WTC11 (cell line): ENCODE data around the gene NRXN3. TPM values are rescaled to one million over a fixed set of nuclear protein-coding genes. Genes with fewer than 3 reads are reported as not detected.

Experiments used
- ATAC-seq: fragments of 200-7000 bp; cut with Tn5 transposase; 2 replicates; pipeline ENCODE4 v1.10.0; 2021; ENCODE audit warnings: mild to moderate bottlenecking, moderate library complexity
- CTCF ChIA-PET: fragments of 300-600 bp; sonication (Branson Sonifier 250); formaldehyde crosslinking; loops from one replicate; lab custom pipeline; 2021; ENCODE audit warnings: antibody characterized with exemption; lab: Charles Lee
- POLR2A ChIA-PET: fragments of 350-600 bp; sonication (Branson Sonifier 250); formaldehyde crosslinking; loops from one replicate; lab custom pipeline; 2021; ENCODE audit warnings: antibody characterized with exemption; lab: Charles Lee
- DNase-seq: peaks from one replicate; pipeline ENCODE4 v3.0.0; 2021; ENCODE audit warnings: low spot score
- H3K27ac Mint-ChIP-seq: 2 replicates; pipeline ENCODE4 v1.8.0; 2021; ENCODE audit warnings: mixed read lengths
- H3K27me3 Mint-ChIP-seq: 2 replicates; pipeline ENCODE4 v1.8.0; 2021; ENCODE audit warnings: low read depth, mild to moderate bottlenecking, moderate library complexity, mixed read lengths
- H3K36me3 Mint-ChIP-seq: 2 replicates; pipeline ENCODE4 v1.8.0; 2021; ENCODE audit warnings: mixed read lengths
- H3K4me1 Mint-ChIP-seq: 2 replicates; pipeline ENCODE4 v1.8.0; 2022; ENCODE audit warnings: mixed read lengths
- H3K4me3 Mint-ChIP-seq: 2 replicates; pipeline ENCODE4 v1.8.0; 2021; ENCODE audit warnings: mild to moderate bottlenecking, moderate library complexity, mixed read lengths
- H3K9me3 Mint-ChIP-seq: 2 replicates; pipeline ENCODE4 v1.8.0; 2021; ENCODE audit warnings: mixed read lengths
- ATF1 ChIP-seq: sonication (generic); formaldehyde crosslinking; IDR thresholded peaks from 2 replicates; pipeline ENCODE4 v1.8.1; 2023; ENCODE audit warnings: mild to moderate bottlenecking, moderate library complexity, missing genetic modification reagents
- ATF2 ChIP-seq: sonication (generic); formaldehyde crosslinking; IDR thresholded peaks from 2 replicates; pipeline ENCODE4 v1.8.1; 2022; ENCODE audit warnings: low read depth, missing genetic modification reagents, borderline replicate concordance
- EMX1 ChIP-seq: fragments of 250-450 bp; sonication (Bioruptor Pico); IDR thresholded peaks from 2 replicates; pipeline ENCODE4 v1.8.0; 2021; ENCODE audit warnings: mild to moderate bottlenecking
- ESRRA ChIP-seq: sonication (generic); formaldehyde crosslinking; IDR thresholded peaks from 2 replicates; pipeline ENCODE4 v1.8.1; 2022; ENCODE audit warnings: mild to moderate bottlenecking, missing genetic modification reagents, borderline replicate concordance
- FOXP1 ChIP-seq: sonication (generic); formaldehyde crosslinking; IDR thresholded peaks from 2 replicates; pipeline ENCODE4 v1.8.0; 2022; ENCODE audit warnings: missing genetic modification reagents, mild to moderate bottlenecking, moderate library complexity, borderline replicate concordance
- GRHL2 ChIP-seq: fragments of 250-450 bp; sonication (Bioruptor Pico); IDR thresholded peaks from 2 replicates; pipeline ENCODE4 v1.8.0; 2022; ENCODE audit warnings: mild to moderate bottlenecking, moderate library complexity; ENCODE audit not compliant: insufficient replicate concordance, severe bottlenecking
- KAT7 ChIP-seq: sonication (generic); formaldehyde crosslinking; IDR thresholded peaks from 2 replicates; pipeline ENCODE4 v1.8.1; 2023; ENCODE audit warnings: missing genetic modification reagents, mild to moderate bottlenecking, borderline replicate concordance
- MYBL2 ChIP-seq: sonication (generic); formaldehyde crosslinking; IDR thresholded peaks from 2 replicates; pipeline ENCODE4 v1.8.1; 2023; ENCODE audit warnings: mild to moderate bottlenecking, moderate library complexity, missing genetic modification reagents
- NR1H2 ChIP-seq: sonication (generic); formaldehyde crosslinking; IDR thresholded peaks from 2 replicates; pipeline ENCODE4 v1.9.0; 2021; ENCODE audit warnings: mild to moderate bottlenecking, moderate library complexity, missing genetic modification reagents
- PRDM15 ChIP-seq: sonication (generic); formaldehyde crosslinking; IDR thresholded peaks from 2 replicates; pipeline ENCODE4 v1.8.0; 2022; ENCODE audit warnings: missing genetic modification reagents
- RORB ChIP-seq: fragments of 250-450 bp; sonication (Bioruptor Pico); IDR thresholded peaks from 2 replicates; pipeline ENCODE4 v1.9.0; 2021; ENCODE audit warnings: mild to moderate bottlenecking
- SMAD3 ChIP-seq: sonication (generic); formaldehyde crosslinking; IDR thresholded peaks from 2 replicates; pipeline ENCODE4 v1.8.0; 2022; ENCODE audit warnings: missing genetic modification reagents, mild to moderate bottlenecking, borderline replicate concordance
- TP53 ChIP-seq: sonication (generic); formaldehyde crosslinking; IDR thresholded peaks from 2 replicates; pipeline ENCODE4 v1.8.1; 2023; ENCODE audit warnings: mild to moderate bottlenecking, missing genetic modification reagents
- USF2 ChIP-seq: sonication (generic); formaldehyde crosslinking; IDR thresholded peaks from 2 replicates; pipeline ENCODE4 v1.8.1; 2023; ENCODE audit warnings: mild to moderate bottlenecking, missing genetic modification reagents, moderate library complexity
- ZNF121 ChIP-seq: sonication (generic); formaldehyde crosslinking; IDR thresholded peaks from 2 replicates; pipeline ENCODE4 v1.8.0; 2023; ENCODE audit warnings: missing genetic modification reagents
- ZNF232 ChIP-seq: sonication (generic); formaldehyde crosslinking; IDR thresholded peaks from 2 replicates; pipeline ENCODE4 v1.8.0; 2022; ENCODE audit warnings: mild to moderate bottlenecking, missing genetic modification reagents
- total RNA-seq: library from RNA; stranded (reverse); gene quantifications from 3 replicates; pipeline ENCODE4 v1.2.3, GENCODE V29; 2021
- TF ChIP-seq, protein P1 (sequence below): sonication (generic); formaldehyde crosslinking; IDR thresholded peaks from 2 replicates; pipeline ENCODE4 v1.8.1; 2023; ENCODE audit warnings: mild to moderate bottlenecking, missing genetic modification reagents
- TF ChIP-seq, protein P2 (sequence below): sonication (generic); formaldehyde crosslinking; IDR thresholded peaks from 2 replicates; pipeline ENCODE4 v1.8.0; 2022; ENCODE audit warnings: mild to moderate bottlenecking, missing genetic modification reagents
- TF ChIP-seq, protein P3 (sequence below): fragments of 250-450 bp; sonication (Bioruptor Pico); IDR thresholded peaks from 2 replicates; pipeline ENCODE4 v1.9.0; 2021; ENCODE audit warnings: mild to moderate bottlenecking

NRXN3 gene
- total RNA-seq, 1 experiment from 2014 or later, result 3.0 TPM

DNA sequence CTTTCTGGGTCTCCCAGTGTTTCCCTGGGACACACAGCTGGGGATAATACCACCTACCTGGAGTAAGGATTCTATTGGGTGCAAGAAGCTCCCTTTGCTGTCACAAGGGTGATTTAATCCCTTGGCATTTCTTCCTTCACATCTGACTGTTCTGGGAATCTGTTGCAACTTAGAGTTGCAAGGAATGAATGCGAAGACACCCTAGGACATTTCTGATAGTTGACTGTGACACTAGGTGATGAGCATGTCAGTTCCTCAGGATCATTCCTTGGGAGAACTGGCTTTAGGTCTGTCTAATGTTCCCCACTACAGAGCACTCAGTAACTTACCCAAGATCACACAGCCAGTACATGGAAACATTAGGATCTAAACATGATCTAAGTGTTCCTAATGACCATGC lies 593.6 kb downstream of the NRXN3 start:
- ATAC-seq, result no peak
- ChIA-PET CTCF (no interaction called here), POLR2A (no interaction called here)
- H3K27me3 Mint-ChIP-seq, result no peaks in the 10 kb centered on the region
- no peak overlapping the region for H3K27ac Mint-ChIP-seq
- no peak for DNase-seq
- no peaks in the 10 kb centered on the region for H3K9me3 Mint-ChIP-seq
- TF ChIP-seq KAT7 (CRISPR knock-in tag), result no peak
- no peak for TF ChIP-seq ATF2
- TF ChIP-seq FOXP1 (CRISPR knock-in tag), result no peak
- no peak for TF ChIP-seq ZNF121 (CRISPR knock-in tag)
- TF ChIP-seq TP53 (CRISPR knock-in tag), result no peak
- H3K36me3 Mint-ChIP-seq, result no peaks in the 10 kb centered on the region
- H3K4me1 Mint-ChIP-seq, result peaks cover 39% of the 10 kb centered on the region
- H3K4me3 Mint-ChIP-seq, result no peak overlapping the region

- peak overlapping the region; percentile 51; the same call in 1 of the 2 replicates for H3K27ac Mint-ChIP-seq
- no peaks in the 10 kb centered on the region for H3K27me3 Mint-ChIP-seq
- H3K4me1 Mint-ChIP-seq, result peaks cover 42% of the 10 kb centered on the region
- ATAC-seq (peak; percentile 78), DNase-seq (no peak)
- H3K4me3 Mint-ChIP-seq, result no peak overlapping the region
- no peaks in the 10 kb centered on the region for H3K36me3 Mint-ChIP-seq
- POLR2A ChIA-PET, result no interaction called here
- no peaks in the 10 kb centered on the region for H3K9me3 Mint-ChIP-seq
- CTCF ChIA-PET, result interaction anchor here (1.2 to 1.6 kb wide), 2 partner anchors 18 to 205 kb away, joined by 3 to 5 read pairs; no protein-coding TSS in a partner anchor
- TF ChIP-seq MYBL2 (CRISPR knock-in tag), result no peak
- TF ChIP-seq PRDM15, result no peak
Measured at GRCh38 chr14:78764240-78764639, 594.1 kb downstream of the NRXN3 start.

GRCh38 chr14:78764645-78765044 lies 594.5 kb downstream of the NRXN3 start:
- H3K9me3 Mint-ChIP-seq, result no peaks in the 10 kb centered on the region
- no peaks in the 10 kb centered on the region for H3K27me3 Mint-ChIP-seq
- ATAC-seq, result peak; percentile 28
- no peak for DNase-seq
- CTCF ChIA-PET, result interaction anchor here (1.2 to 1.6 kb wide), 2 partner anchors 17 to 205 kb away, joined by 3 to 5 read pairs; no protein-coding TSS in a partner anchor
- H3K27ac Mint-ChIP-seq, result peak overlapping the region; percentile 51
- TF ChIP-seq GRHL2 (CRISPR knock-in tag), result no peak
- TF ChIP-seq, protein P1, sequence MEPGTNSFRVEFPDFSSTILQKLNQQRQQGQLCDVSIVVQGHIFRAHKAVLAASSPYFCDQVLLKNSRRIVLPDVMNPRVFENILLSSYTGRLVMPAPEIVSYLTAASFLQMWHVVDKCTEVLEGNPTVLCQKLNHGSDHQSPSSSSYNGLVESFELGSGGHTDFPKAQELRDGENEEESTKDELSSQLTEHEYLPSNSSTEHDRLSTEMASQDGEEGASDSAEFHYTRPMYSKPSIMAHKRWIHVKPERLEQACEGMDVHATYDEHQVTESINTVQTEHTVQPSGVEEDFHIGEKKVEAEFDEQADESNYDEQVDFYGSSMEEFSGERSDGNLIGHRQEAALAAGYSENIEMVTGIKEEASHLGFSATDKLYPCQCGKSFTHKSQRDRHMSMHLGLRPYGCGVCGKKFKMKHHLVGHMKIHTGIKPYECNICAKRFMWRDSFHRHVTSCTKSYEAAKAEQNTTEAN, result no peak
- no peak for TF ChIP-seq EMX1 (CRISPR knock-in tag)
- TF ChIP-seq ATF1 (CRISPR knock-in tag), result no peak
- TF ChIP-seq, protein P2, sequence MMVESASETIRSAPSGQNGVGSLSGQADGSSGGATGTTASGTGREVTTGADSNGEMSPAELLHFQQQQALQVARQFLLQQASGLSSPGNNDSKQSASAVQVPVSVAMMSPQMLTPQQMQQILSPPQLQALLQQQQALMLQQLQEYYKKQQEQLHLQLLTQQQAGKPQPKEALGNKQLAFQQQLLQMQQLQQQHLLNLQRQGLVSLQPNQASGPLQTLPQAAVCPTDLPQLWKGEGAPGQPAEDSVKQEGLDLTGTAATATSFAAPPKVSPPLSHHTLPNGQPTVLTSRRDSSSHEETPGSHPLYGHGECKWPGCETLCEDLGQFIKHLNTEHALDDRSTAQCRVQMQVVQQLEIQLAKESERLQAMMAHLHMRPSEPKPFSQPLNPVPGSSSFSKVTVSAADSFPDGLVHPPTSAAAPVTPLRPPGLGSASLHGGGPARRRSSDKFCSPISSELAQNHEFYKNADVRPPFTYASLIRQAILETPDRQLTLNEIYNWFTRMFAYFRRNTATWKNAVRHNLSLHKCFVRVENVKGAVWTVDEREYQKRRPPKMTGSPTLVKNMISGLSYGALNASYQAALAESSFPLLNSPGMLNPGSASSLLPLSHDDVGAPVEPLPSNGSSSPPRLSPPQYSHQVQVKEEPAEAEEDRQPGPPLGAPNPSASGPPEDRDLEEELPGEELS (CRISPR knock-in tag), result no peak
- TF ChIP-seq USF2 (CRISPR knock-in tag), result no peak
- no peak for TF ChIP-seq SMAD3 (CRISPR knock-in tag)
- no peak for TF ChIP-seq TP53 (CRISPR knock-in tag)
- no peak for TF ChIP-seq NR1H2
- TF ChIP-seq, protein P3, sequence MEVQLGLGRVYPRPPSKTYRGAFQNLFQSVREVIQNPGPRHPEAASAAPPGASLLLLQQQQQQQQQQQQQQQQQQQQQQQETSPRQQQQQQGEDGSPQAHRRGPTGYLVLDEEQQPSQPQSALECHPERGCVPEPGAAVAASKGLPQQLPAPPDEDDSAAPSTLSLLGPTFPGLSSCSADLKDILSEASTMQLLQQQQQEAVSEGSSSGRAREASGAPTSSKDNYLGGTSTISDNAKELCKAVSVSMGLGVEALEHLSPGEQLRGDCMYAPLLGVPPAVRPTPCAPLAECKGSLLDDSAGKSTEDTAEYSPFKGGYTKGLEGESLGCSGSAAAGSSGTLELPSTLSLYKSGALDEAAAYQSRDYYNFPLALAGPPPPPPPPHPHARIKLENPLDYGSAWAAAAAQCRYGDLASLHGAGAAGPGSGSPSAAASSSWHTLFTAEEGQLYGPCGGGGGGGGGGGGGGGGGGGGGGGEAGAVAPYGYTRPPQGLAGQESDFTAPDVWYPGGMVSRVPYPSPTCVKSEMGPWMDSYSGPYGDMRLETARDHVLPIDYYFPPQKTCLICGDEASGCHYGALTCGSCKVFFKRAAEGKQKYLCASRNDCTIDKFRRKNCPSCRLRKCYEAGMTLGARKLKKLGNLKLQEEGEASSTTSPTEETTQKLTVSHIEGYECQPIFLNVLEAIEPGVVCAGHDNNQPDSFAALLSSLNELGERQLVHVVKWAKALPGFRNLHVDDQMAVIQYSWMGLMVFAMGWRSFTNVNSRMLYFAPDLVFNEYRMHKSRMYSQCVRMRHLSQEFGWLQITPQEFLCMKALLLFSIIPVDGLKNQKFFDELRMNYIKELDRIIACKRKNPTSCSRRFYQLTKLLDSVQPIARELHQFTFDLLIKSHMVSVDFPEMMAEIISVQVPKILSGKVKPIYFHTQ, result no peak
- no peak for TF ChIP-seq RORB
- TF ChIP-seq ESRRA, result no peak
- TF ChIP-seq ZNF232 (CRISPR knock-in tag), result no peak
- H3K4me1 Mint-ChIP-seq, result peaks cover 42% of the 10 kb centered on the region
- no peaks in the 10 kb centered on the region for H3K36me3 Mint-ChIP-seq
- H3K4me3 Mint-ChIP-seq, result no peak overlapping the region; the same call in 1 of the 2 replicates
- POLR2A ChIA-PET, result no interaction called here
